ENCODE measurements around the gene DIO1.
A peak's percentile ranks its signal among the peaks of the same experiment; 100 is the strongest.

The DIO1 gene

GRCh38 chr1:53895421-53895820, 1.4 kb downstream of the DIO1 start:
- no peak for FAIRE-seq

- FAIRE-seq, result no peak
Measured at GRCh38 chr1:53896635-53897229, 2.7 kb downstream of the DIO1 start.

- FAIRE-seq, result no peak
Measured at GRCh38 chr1:53899206-53899628, 5.2 kb downstream of the DIO1 start.

GRCh38 chr1:53899708-53900107, 5.7 kb downstream of the DIO1 start:
- no peak for FAIRE-seq

- FAIRE-seq, result no peak
Measured at GRCh38 chr1:53902235-53903138, 8.5 kb downstream of the DIO1 start.

GRCh38 chr1:53905509-53905908, 11.5 kb downstream of the DIO1 start:
- FAIRE-seq, result no peak

- no peak for FAIRE-seq
Measured at GRCh38 chr1:53906121-53906520, 12.1 kb downstream of the DIO1 start.

- no peak for FAIRE-seq
Measured at GRCh38 chr1:53909946-53910345, 16.0 kb downstream of the DIO1 start.

- FAIRE-seq, result no peak
Measured at GRCh38 chr1:53911442-53911841, 17.5 kb downstream of the DIO1 start.

GRCh38 chr1:53913352-53914033, 19.5 kb downstream of the DIO1 start:
- FAIRE-seq, result no peak

- FAIRE-seq, result no peak
Measured at GRCh38 chr1:53918343-53918742, 24.4 kb downstream of the DIO1 start.

- no peak for FAIRE-seq
Measured at GRCh38 chr1:53919675-53920066, 25.7 kb downstream of the DIO1 start.

- no peak for FAIRE-seq
Measured at GRCh38 chr1:53927376-53927881, 33.4 kb downstream of the DIO1 start.

- no peak for FAIRE-seq
Measured at GRCh38 chr1:53929246-53929960, 35.4 kb downstream of the DIO1 start.

- no peak for FAIRE-seq
Measured at GRCh38 chr1:53930932-53931331, 36.9 kb downstream of the DIO1 start.

GRCh38 chr1:53931523-53931922, 37.5 kb downstream of the DIO1 start:
- FAIRE-seq, result peak; percentile 79

- peak; percentile 44 for FAIRE-seq
Measured at GRCh38 chr1:53934170-53934765, 40.3 kb downstream of the DIO1 start.

- FAIRE-seq, result no peak
Measured at GRCh38 chr1:53936430-53936829, 42.4 kb downstream of the DIO1 start.

GRCh38 chr1:53938136-53938830, 44.3 kb downstream of the DIO1 start:
- FAIRE-seq, result no peak

- FAIRE-seq, result no peak
Measured at GRCh38 chr1:53942127-53942957, 48.4 kb downstream of the DIO1 start.

- no peak for FAIRE-seq
Measured at GRCh38 chr1:53943090-53943489, 49.1 kb downstream of the DIO1 start.
